MM.1S (cell line): Measurements from ENCODE around the gene RASGEF1C.

Experiments used
- EZH2 ChIP-seq: fragments of 300-600 bp; sonication (generic); optimal IDR thresholded peaks from 2 replicates; pipeline ENCODE3; 2017; ENCODE audit warnings: low read depth, mild to moderate bottlenecking, antibody characterized with exemption, low read length, mixed read lengths
- EZH2phosphoT487 ChIP-seq: fragments of 300-600 bp; sonication (generic); IDR thresholded peaks from 2 replicates; pipeline ENCODE4 v1.6.1; 2018; ENCODE audit warnings: antibody characterized with exemption, low read length
- TF ChIP-seq, protein P1 (sequence below): fragments of 300-600 bp; sonication (generic); IDR thresholded peaks from 2 replicates; pipeline ENCODE4 v1.5.1; 2016; ENCODE audit warnings: antibody characterized with exemption, low read length, mixed read lengths

DNA sequence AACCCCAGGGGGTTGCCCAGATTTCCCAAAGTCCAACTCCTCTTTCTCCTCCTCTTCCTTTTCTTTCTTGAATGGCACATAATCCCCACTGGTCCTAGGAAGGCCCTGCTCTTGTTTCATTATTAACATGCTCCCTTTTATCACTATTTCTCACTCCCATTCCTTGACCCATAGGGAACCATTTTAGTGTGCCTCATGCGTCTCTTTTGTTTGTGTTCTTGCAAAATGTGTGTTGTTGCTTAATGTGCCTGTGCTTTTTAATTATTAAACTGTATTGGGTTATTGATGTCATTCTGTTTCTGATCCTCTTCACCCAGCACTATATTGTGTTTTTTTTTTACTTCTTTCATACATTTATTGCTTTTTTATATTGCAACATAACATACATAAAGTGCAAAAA, 133.3 kb downstream of the RASGEF1C start:
- TF ChIP-seq, protein P1, sequence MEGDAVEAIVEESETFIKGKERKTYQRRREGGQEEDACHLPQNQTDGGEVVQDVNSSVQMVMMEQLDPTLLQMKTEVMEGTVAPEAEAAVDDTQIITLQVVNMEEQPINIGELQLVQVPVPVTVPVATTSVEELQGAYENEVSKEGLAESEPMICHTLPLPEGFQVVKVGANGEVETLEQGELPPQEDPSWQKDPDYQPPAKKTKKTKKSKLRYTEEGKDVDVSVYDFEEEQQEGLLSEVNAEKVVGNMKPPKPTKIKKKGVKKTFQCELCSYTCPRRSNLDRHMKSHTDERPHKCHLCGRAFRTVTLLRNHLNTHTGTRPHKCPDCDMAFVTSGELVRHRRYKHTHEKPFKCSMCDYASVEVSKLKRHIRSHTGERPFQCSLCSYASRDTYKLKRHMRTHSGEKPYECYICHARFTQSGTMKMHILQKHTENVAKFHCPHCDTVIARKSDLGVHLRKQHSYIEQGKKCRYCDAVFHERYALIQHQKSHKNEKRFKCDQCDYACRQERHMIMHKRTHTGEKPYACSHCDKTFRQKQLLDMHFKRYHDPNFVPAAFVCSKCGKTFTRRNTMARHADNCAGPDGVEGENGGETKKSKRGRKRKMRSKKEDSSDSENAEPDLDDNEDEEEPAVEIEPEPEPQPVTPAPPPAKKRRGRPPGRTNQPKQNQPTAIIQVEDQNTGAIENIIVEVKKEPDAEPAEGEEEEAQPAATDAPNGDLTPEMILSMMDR = no peak
- TF ChIP-seq EZH2 (no peak), EZH2phosphoT487 (no peak)
